ENCODE measurements around the gene TP53BP2.

TP53BP2 gene

DNA sequence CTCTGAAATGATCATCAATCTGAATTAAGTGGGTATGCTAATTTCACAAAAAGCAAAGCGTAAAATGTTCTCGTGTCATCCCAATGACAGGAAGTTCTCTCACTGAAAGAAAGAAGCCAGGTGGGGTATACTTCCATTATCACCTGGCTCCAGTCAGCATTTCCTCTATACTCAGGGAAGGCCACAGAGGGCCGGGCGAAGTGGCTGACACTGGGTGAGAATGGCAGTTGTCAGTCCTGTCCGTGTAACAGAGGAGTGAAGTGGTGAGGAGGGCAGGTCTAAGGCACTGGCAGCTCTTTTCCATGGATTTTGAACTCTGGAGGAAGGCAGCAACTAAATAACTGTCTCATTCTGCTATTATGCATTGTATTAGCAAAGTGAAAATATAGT is 73.0 kb downstream of the TP53BP2 start:
- Histone ChIP-seq H3K4me1 (ENCODE audit: insufficient read depth, low read length) (peaks cover 22% of the 10 kb centered on the region), H3K27me3 (ENCODE audit: insufficient read depth, low read length) (no peaks in the 10 kb centered on the region), H3K9me3 (ENCODE audit: low read length) (no peaks in the 10 kb centered on the region), H3K4me3 (ENCODE audit: low read length) (no peak overlapping the region), H2AFZ (ENCODE audit: low read depth, low read length) (no peak overlapping the region), H3K36me3 (ENCODE audit: insufficient read depth, low read length) (peaks cover 70% of the 10 kb centered on the region)

DNA sequence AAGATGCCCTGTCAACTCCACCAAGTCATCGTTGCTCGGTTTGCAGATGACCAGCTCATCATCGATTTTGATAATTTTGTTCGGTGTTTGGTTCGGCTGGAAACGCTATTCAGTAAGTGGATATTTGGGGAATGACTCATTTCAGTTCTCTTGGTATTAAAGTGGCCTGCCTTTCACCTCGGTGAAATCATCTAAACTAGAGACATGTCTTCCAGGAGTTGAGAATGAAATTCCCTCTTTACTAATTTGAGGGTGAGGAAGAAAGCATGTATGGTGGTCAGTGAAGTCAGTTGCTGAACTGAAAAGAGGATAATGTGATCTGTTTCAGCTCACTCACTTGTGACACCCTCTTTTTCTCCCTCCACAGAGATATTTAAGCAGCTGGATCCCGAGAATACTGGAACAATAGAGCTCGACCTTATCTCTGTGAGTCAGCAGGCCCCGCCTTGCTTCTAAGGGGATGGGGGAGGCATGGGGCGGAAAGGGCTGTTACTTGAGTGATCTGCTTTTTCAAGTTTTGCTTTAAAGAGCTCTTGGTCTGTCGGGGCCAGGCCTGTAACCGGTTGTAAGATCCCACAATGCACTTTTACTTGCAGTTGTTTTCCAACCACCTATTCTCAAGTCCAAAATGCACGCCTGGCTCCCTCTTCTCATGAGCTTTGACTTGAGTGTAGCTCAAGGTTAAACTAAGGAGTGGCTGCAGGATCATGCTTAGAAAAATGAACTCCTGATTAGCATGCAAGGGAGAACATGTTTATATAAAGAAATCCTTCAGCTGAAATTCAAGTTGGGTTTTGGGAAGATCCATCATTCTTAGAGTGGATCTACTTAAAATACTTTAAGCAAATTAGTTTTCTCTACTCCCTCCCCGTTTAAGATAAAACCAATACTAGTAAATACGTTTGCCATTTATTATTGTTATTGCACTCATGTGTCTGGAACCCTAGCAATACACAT is 73.7 kb downstream of the TP53BP2 start:
- H3K4me1 ChIP-seq (ENCODE audit: insufficient read depth, low read length), result peaks cover 22% of the 10 kb centered on the region
- H3K36me3 ChIP-seq (ENCODE audit: insufficient read depth, low read length), result peaks cover 65% of the 10 kb centered on the region
- no peak overlapping the region for H3K4me3 ChIP-seq (ENCODE audit: low read length)

DNA sequence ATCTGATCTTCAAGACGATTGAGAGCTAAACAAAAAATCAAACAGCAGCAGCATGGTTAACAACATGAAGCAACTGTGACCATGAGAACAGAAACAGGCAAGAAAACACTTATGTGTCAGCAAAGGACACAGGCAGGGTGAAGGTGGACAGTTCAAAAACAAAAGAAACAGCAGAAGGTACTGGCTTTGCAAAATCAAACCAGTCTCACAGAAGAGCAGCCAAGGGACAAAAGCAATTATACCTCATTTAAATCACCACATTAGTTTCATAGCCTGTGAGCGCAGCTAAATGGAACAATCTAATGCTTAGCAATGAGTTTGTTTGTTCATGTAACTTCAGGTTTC is 74.3 kb downstream of the TP53BP2 start:
- Histone ChIP-seq H3K36me3 (ENCODE audit: insufficient read depth, low read length) (peaks cover 62% of the 10 kb centered on the region), H3K4me1 (ENCODE audit: insufficient read depth, low read length) (peaks cover 22% of the 10 kb centered on the region), H2AFZ (ENCODE audit: low read depth, low read length) (no peak overlapping the region), H3K27me3 (ENCODE audit: insufficient read depth, low read length) (no peaks in the 10 kb centered on the region), H3K4me3 (ENCODE audit: low read length) (no peak overlapping the region), H3K9me3 (ENCODE audit: low read length) (no peaks in the 10 kb centered on the region)

More for the DNA sequence above, 73.7 kb downstream of the TP53BP2 start:
- H2AFZ ChIP-seq (ENCODE audit: low read depth, low read length), result no peak overlapping the region
- H3K27me3 ChIP-seq (ENCODE audit: insufficient read depth, low read length), result no peaks in the 10 kb centered on the region
- no peaks in the 10 kb centered on the region for H3K9me3 ChIP-seq (ENCODE audit: low read length)

DNA sequence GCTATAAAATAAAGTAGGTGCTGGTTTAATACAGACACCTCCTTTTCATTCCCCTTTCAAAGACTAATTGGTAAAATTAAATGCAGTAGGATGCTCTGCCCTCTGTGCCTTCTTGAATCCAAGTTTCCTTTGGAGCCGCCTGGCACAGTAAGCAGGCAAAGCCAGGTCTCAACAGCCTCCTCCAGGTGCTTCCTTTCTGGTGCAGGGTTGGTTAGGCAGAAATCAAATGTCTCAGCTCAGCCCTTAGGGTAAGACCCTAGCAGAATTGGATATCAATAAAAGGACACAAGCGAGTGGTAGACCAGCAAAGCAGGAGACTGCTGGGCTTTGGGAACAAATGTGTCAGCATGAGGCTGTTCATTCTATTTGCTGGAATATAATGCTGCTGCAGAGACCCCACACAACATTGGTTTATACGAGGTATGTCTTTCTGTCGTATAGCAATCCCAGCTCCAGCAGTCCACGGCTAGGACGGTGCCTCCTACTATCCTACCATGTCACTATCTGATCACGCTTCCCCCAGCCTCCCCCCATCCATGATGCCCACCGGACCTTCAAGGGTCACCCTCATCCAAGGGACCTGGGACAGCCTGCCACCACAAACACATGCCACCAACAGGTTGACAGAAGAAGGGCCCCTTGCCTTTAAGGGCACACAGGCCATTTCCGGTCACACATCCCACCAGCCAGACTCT is 75.0 kb downstream of the TP53BP2 start:
- Histone ChIP-seq H2AFZ (ENCODE audit: low read depth, low read length) (no peak overlapping the region), H3K4me3 (ENCODE audit: low read length) (no peak overlapping the region), H3K36me3 (ENCODE audit: insufficient read depth, low read length) (peaks cover 58% of the 10 kb centered on the region), H3K4me1 (ENCODE audit: insufficient read depth, low read length) (peaks cover 22% of the 10 kb centered on the region), H3K27me3 (ENCODE audit: insufficient read depth, low read length) (no peaks in the 10 kb centered on the region), H3K9me3 (ENCODE audit: low read length) (no peaks in the 10 kb centered on the region)

DNA sequence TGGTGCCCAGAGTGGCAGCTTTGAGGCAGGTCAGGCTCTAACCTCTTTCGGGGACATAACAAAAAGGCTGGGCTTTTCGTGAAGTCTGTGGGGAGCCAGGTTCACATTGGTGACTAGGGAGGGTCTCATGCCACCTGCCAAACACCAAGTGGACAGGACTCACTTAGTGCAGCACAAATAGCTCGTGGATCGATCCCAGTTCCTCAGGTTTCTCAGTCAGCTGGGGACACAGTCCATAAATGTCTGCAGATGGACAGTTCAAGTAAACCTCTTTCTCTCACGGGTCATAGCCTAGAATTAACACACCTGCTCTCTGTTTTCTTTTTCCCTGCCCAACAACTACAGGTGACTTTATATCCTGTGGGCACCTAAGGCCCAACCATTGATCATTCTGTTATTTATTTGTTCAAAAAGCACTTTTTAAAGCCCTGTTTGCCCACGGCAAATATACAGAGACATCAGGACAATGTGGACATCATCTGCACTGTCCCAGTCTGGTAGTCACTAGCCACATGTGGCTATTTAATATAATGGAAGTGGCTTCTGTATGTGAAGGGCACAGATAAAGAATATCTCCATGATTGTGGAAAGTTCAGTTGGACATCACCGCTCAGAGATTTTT is 79.9 kb downstream of the TP53BP2 start:
- H3K36me3 ChIP-seq (ENCODE audit: insufficient read depth, low read length), result peaks cover 67% of the 10 kb centered on the region
- H3K4me1 ChIP-seq (ENCODE audit: insufficient read depth, low read length), result peaks cover 4% of the 10 kb centered on the region
- H3K4me3 ChIP-seq (ENCODE audit: low read length), result no peak overlapping the region
- no peaks in the 10 kb centered on the region for H3K27me3 ChIP-seq (ENCODE audit: insufficient read depth, low read length)
- H2AFZ ChIP-seq (ENCODE audit: low read depth, low read length), result no peak overlapping the region
- H3K9me3 ChIP-seq (ENCODE audit: low read length), result no peaks in the 10 kb centered on the region

DNA sequence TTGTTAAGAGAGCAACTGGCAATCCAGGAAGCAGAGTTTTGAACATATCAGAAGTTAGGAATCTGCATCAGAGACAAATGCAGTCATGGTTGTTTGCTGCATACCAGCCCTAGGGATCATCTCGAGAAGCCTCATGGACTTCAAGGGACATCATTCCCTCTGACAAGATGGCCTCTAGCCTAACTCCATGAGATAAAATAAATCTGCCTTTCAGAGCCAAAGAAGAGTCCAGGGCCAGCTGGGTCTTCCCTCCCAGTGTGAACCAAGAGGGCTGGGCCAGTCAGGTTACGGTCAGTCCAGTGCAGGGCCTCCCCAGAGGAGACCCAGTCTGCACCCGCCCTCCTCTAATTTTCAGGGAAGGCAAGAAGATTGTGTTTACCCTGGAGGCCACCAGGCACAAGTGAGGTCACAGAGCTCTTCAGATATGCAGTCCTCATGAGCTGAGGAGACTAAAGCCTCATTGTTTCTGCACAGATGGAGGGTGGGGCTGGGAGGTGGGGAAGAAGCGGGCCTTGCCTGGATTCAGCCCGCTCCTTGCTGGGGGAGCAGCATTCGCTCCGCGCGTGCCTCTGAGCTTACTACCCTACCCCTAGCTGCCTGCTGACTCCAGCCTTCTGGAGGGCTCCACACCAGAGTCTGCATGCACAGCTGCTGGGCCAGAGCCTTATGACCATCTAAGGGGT is 80.6 kb downstream of the TP53BP2 start:
- H2AFZ ChIP-seq (ENCODE audit: low read depth, low read length), result no peak overlapping the region
- no peaks in the 10 kb centered on the region for H3K27me3 ChIP-seq (ENCODE audit: insufficient read depth, low read length)
- H3K9me3 ChIP-seq (ENCODE audit: low read length), result no peaks in the 10 kb centered on the region
- H3K4me1 ChIP-seq (ENCODE audit: insufficient read depth, low read length), result peaks cover 4% of the 10 kb centered on the region
- H3K36me3 ChIP-seq (ENCODE audit: insufficient read depth, low read length), result peaks cover 67% of the 10 kb centered on the region
- no peak overlapping the region for H3K4me3 ChIP-seq (ENCODE audit: low read length)

DNA sequence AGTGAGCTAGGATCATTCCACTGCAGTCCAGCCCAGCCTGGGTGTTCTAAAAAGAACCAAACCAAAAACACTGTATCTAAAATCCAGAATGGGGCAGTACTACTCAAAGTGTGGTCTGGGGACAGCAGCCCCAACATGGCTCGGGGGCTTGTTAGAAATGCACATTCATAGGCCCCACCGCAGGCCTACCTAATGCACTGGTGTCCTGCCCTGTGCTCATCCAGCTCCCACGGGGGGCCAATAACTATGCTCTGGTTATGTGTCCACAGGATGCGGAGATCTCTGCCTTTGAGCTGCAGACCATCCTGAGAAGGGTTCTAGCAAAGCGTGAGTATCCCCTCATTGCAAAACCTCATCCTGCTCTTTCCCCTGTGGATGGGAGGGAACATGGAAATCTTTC is 81.9 kb downstream of the TP53BP2 start:
- Histone ChIP-seq H2AFZ (ENCODE audit: low read depth, low read length) (no peak overlapping the region), H3K27me3 (ENCODE audit: insufficient read depth, low read length) (no peaks in the 10 kb centered on the region), H3K36me3 (ENCODE audit: insufficient read depth, low read length) (peaks cover 65% of the 10 kb centered on the region), H3K4me1 (ENCODE audit: insufficient read depth, low read length) (peaks cover 4% of the 10 kb centered on the region), H3K4me3 (ENCODE audit: low read length) (no peak overlapping the region), H3K9me3 (ENCODE audit: low read length) (no peaks in the 10 kb centered on the region)

DNA sequence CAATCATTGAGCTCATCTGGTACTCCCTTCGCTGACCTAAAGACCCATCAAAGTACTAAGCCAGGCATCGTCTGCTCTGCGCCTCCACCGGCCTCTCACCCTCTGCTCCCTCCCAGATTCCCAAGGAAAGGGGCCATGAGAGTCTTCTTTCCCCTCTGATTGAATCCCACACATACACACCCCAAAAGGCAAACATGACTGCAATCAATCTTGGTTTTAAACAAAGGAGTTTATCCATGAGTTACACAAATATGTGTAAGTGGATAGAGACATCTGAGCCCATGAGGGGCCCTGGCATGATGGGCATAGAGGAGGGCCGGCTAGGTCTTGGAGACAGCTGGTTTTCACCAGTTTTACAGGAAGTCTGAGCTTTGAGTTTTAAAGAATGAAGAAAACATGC is 82.5 kb downstream of the TP53BP2 start:
- no peaks in the 10 kb centered on the region for H3K9me3 ChIP-seq (ENCODE audit: low read length)
- H3K4me1 ChIP-seq (ENCODE audit: insufficient read depth, low read length), result peaks cover 4% of the 10 kb centered on the region
- H3K4me3 ChIP-seq (ENCODE audit: low read length), result no peak overlapping the region
- no peaks in the 10 kb centered on the region for H3K27me3 ChIP-seq (ENCODE audit: insufficient read depth, low read length)
- no peak overlapping the region for H2AFZ ChIP-seq (ENCODE audit: low read depth, low read length)
- peaks cover 68% of the 10 kb centered on the region for H3K36me3 ChIP-seq (ENCODE audit: insufficient read depth, low read length)

DNA sequence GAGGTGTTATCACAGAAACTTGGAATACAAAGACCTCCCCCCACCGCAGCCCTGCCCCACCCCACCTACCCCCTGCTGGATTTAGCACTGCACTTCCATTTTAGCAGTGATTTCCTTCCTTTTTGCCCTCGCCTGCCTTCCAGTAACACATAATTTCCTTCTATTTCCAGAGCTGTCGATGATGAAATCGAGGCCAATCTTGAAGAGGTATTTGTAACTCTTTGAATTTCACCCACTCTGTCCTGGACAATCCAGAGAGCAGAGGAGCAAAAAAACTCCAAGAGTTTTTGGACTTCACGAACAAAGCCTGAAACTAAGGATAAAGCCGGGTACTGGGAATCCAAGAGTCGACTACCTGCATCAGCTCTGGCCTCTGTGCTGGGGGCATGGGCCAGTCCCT is 84.3 kb downstream of the TP53BP2 start:
- Histone ChIP-seq H3K36me3 (ENCODE audit: insufficient read depth, low read length) (peaks cover 76% of the 10 kb centered on the region), H2AFZ (ENCODE audit: low read depth, low read length) (no peak overlapping the region), H3K4me3 (ENCODE audit: low read length) (no peak overlapping the region), H3K4me1 (ENCODE audit: insufficient read depth, low read length) (peaks cover 4% of the 10 kb centered on the region), H3K27me3 (ENCODE audit: insufficient read depth, low read length) (no peaks in the 10 kb centered on the region), H3K9me3 (ENCODE audit: low read length) (no peaks in the 10 kb centered on the region)

DNA sequence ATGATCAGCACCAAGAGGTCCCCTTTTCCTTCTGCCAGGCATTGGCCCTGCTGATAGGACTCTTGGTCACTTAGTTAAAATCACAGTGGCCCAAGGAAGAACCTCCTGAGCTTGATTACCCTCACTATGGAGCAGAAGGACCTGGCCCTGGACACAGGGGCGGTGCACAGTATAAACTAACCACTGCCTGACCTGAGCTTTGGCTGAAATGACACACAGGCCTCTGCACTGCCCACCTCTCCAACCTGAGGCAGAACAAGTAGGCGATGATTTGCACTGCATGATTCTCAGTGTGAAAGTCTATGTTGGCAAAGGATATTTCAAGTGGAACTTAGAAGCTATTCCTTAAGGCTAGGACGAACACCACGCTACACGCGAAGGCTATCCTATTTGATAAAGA is 84.9 kb downstream of the TP53BP2 start:
- H3K9me3 ChIP-seq (ENCODE audit: low read length), result no peaks in the 10 kb centered on the region
- no peak overlapping the region for H2AFZ ChIP-seq (ENCODE audit: low read depth, low read length)
- peaks cover 80% of the 10 kb centered on the region for H3K36me3 ChIP-seq (ENCODE audit: insufficient read depth, low read length)
- H3K27me3 ChIP-seq (ENCODE audit: insufficient read depth, low read length), result no peaks in the 10 kb centered on the region
- peaks cover 4% of the 10 kb centered on the region for H3K4me1 ChIP-seq (ENCODE audit: insufficient read depth, low read length)
- H3K4me3 ChIP-seq (ENCODE audit: low read length), result no peak overlapping the region

DNA sequence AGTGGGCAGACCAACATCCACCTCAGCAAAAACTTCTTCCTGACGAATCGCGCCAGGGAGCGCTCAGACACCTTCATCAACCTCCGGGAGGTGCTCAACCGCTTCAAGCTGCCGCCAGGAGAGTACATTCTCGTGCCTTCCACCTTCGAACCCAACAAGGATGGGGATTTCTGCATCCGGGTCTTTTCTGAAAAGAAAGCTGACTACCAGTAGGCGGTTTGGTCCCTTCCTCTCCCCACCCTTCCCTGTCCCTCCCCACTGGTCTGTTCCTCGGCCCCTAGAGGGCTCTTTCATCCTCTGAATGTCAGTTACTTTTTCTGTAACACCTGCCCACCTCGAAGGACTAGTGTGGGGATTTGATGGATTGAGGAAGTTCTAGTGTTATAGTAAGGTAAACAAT is 86.5 kb downstream of the TP53BP2 start:
- Histone ChIP-seq H3K27me3 (ENCODE audit: insufficient read depth, low read length) (no peaks in the 10 kb centered on the region), H2AFZ (ENCODE audit: low read depth, low read length) (no peak overlapping the region), H3K4me1 (ENCODE audit: insufficient read depth, low read length) (no peaks in the 10 kb centered on the region), H3K36me3 (ENCODE audit: insufficient read depth, low read length) (peaks cover 81% of the 10 kb centered on the region), H3K9me3 (ENCODE audit: low read length) (no peaks in the 10 kb centered on the region), H3K4me3 (ENCODE audit: low read length) (no peak overlapping the region)

DNA sequence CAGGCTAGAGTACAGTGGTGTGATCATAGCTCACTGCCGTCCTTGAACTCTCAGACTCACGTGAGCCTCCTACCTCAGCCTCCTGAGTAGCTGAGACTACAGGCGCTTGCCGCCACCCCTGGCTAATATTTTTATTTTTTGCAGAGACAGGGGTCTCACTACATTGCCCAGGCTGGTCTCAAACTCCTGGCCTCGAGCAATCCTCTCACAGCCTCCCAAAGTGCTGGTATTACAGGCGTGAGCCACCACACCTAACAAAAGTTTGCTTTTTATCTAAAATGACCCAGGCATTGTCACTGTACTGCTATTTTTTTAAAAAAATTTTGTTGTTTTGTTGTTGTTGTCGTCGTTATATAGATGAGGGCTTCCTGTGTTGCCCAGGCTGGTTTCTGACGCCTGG is 87.0 kb downstream of the TP53BP2 start:
- Histone ChIP-seq H2AFZ (ENCODE audit: low read depth, low read length) (no peak overlapping the region), H3K4me3 (ENCODE audit: low read length) (no peak overlapping the region), H3K36me3 (ENCODE audit: insufficient read depth, low read length) (peaks cover 82% of the 10 kb centered on the region), H3K4me1 (ENCODE audit: insufficient read depth, low read length) (no peaks in the 10 kb centered on the region), H3K9me3 (ENCODE audit: low read length) (no peaks in the 10 kb centered on the region), H3K27me3 (ENCODE audit: insufficient read depth, low read length) (no peaks in the 10 kb centered on the region)

All from neuron (in vitro differentiated cells).